Mesenchymal stem cell (in vitro differentiated cells and primary cell): Measurements from ENCODE around the gene PXMP2.

Source experiments
- DNase-seq: peaks from one replicate; pipeline ENCODE4 v3.0.0-alpha.2; 2013
- H2AFZ ChIP-seq: one replicate; pipeline ENCODE4 v1.6.1; 2013; ENCODE audit warnings: low read depth, mild to moderate bottlenecking, control low read depth, inconsistent platforms, low read length, moderate library complexity
- H2AK5ac ChIP-seq: 2 replicates; pipeline ENCODE4 v1.6.1; 2013; ENCODE audit warnings: low read length, moderate library complexity, mild to moderate bottlenecking, inconsistent platforms; ENCODE audit not compliant: severe bottlenecking
- H2BK120ac ChIP-seq: one replicate; pipeline ENCODE4 v1.6.1; 2013; ENCODE audit warnings: low read depth, mild to moderate bottlenecking, inconsistent platforms, low read length, moderate library complexity
- H2BK12ac ChIP-seq, 2 experiments: one replicate each; pipeline ENCODE4 v1.6.1; 2013; ENCODE audit warnings: inconsistent platforms in 2 of 2, low read length in 2 of 2, mild to moderate bottlenecking in 2 of 2, moderate library complexity in 2 of 2, control low read depth in 1 of 2
- H2BK15ac ChIP-seq: one replicate; pipeline ENCODE4 v1.6.1; 2013; ENCODE audit warnings: mild to moderate bottlenecking, low read depth, inconsistent platforms; ENCODE audit not compliant: poor library complexity, severe bottlenecking
- H2BK5ac ChIP-seq: 2 replicates; pipeline ENCODE4 v1.6.1; 2013; ENCODE audit warnings: low read depth, mild to moderate bottlenecking, low read length, control low read depth, inconsistent platforms; ENCODE audit not compliant: poor library complexity, severe bottlenecking
- H3K14ac ChIP-seq, 2 experiments: one replicate each; pipeline ENCODE4 v1.6.1; 2013; ENCODE audit warnings: inconsistent platforms in 2 of 2, low read length in 2 of 2, control low read depth in 1 of 2, mild to moderate bottlenecking in 1 of 2, moderate library complexity in 1 of 2
- H3K18ac ChIP-seq, 2 experiments: one replicate each; pipeline ENCODE4 v1.6.1; 2013; ENCODE audit warnings: inconsistent platforms in 2 of 2, low read length in 2 of 2, control low read depth in 1 of 2, low read depth in 1 of 2, mild to moderate bottlenecking in 1 of 2
- H3K23ac ChIP-seq, 2 experiments: one replicate each; pipeline ENCODE4 v1.6.1; 2013; ENCODE audit warnings: inconsistent platforms in 2 of 2, low read length in 2 of 2, mild to moderate bottlenecking in 2 of 2, moderate library complexity in 2 of 2, control low read depth in 1 of 2
- H3K27ac ChIP-seq: 2 replicates; pipeline ENCODE4 v1.5.1; 2013; ENCODE audit warnings: mild to moderate bottlenecking, moderate library complexity, low read length, control low read depth, inconsistent platforms; ENCODE audit not compliant: poor library complexity, severe bottlenecking
- H3K27me3 ChIP-seq, 2 experiments: 2 replicates each; pipeline versions ENCODE4 v1.6.1 to v1.7.0; 2013; ENCODE audit warnings: low read length in 2 of 2, mild to moderate bottlenecking in 2 of 2, moderate library complexity in 2 of 2, control low read depth in 1 of 2, inconsistent platforms in 1 of 2; ENCODE audit not compliant: control insufficient read depth in 1 of 2, insufficient read depth in 1 of 2
- H3K36me3 ChIP-seq, 2 experiments: 2 replicates each; pipeline versions ENCODE4 v1.6.1 to v1.7.0; 2013; ENCODE audit warnings: low read length in 2 of 2, control low read depth in 1 of 2, inconsistent platforms in 1 of 2, low read depth in 1 of 2, mild to moderate bottlenecking in 1 of 2; ENCODE audit not compliant: insufficient read depth in 2 of 2, control insufficient read depth in 1 of 2
- H3K4ac ChIP-seq, 2 experiments: one replicate each; pipeline ENCODE4 v1.6.1; 2013; ENCODE audit warnings: inconsistent platforms in 2 of 2, low read length in 2 of 2, mild to moderate bottlenecking in 2 of 2, moderate library complexity in 2 of 2, control low read depth in 1 of 2, low read depth in 1 of 2
- H3K4me1 ChIP-seq: 2 replicates; pipeline ENCODE4 v1.6.1; 2013; ENCODE audit warnings: low read depth, low read length, control low read depth; ENCODE audit not compliant: control insufficient read depth, insufficient read depth
- H3K4me2 ChIP-seq: 2 replicates; pipeline ENCODE4 v1.6.1; 2013; ENCODE audit warnings: low read length, mild to moderate bottlenecking, inconsistent platforms; ENCODE audit not compliant: poor library complexity, severe bottlenecking
- H3K4me3 ChIP-seq, 2 experiments: 2 replicates each; pipeline versions ENCODE4 v1.5.1 to v1.7.0; 2013; ENCODE audit warnings: low read length in 2 of 2, mild to moderate bottlenecking in 2 of 2, control low read depth in 1 of 2, low read depth in 1 of 2; ENCODE audit not compliant: insufficient read depth in 1 of 2
- H3K79me1 ChIP-seq: replicated peaks from 2 replicates; pipeline ENCODE4 v1.6.1; 2013; ENCODE audit warnings: mild to moderate bottlenecking, control low read depth, low read length, inconsistent platforms; ENCODE audit not compliant: poor library complexity, severe bottlenecking
- H3K9ac ChIP-seq: 2 replicates; pipeline ENCODE4 v1.7.0; 2013; ENCODE audit warnings: mild to moderate bottlenecking, low read length, moderate library complexity
- H3K9me3 ChIP-seq: 2 replicates; pipeline ENCODE4 v1.7.0; 2013; ENCODE audit warnings: mild to moderate bottlenecking, low read length; ENCODE audit not compliant: control insufficient read depth
- H4K8ac ChIP-seq: one replicate; pipeline ENCODE4 v1.6.1; 2013; ENCODE audit warnings: inconsistent platforms, mild to moderate bottlenecking, low read length, moderate library complexity
- H4K91ac ChIP-seq: one replicate; pipeline ENCODE4 v1.6.1; 2013; ENCODE audit warnings: mild to moderate bottlenecking, low read length, inconsistent platforms
- WGBS: methylation state at CpG from one replicate; pipeline ENCODE4 v1.1.7; 2013; ENCODE audit warnings: mixed read lengths; 5-methylcytosine and 5-hydroxymethylcytosine counted together

PXMP2 gene

GRCh38 chr12:132675757-132676432 lies 11.5 kb upstream of the PXMP2 start:
- Histone ChIP-seq H3K14ac (no peak overlapping the region), H3K27ac (no peak overlapping the region), H3K4me2 (no peak overlapping the region), H2BK15ac (no peak overlapping the region), H3K27me3 (no peaks in the 10 kb centered on the region), H3K9ac (no peak overlapping the region), H3K36me3 (peaks cover 47 to 58% of the 10 kb centered on the region in 2 experiments), H2AFZ (no peak overlapping the region), H3K79me1 (peaks cover 29% of the 10 kb centered on the region), H3K4ac (no peak overlapping the region), H2BK5ac (no peak overlapping the region), H4K91ac (no peak overlapping the region), H2BK12ac (no peak overlapping the region), H2AK5ac (no peak overlapping the region), H3K4me1 (peaks cover 1% of the 10 kb centered on the region), H3K23ac (no peak overlapping the region), H3K9me3 (no peaks in the 10 kb centered on the region), H4K8ac (no peak overlapping the region), H2BK120ac (no peak overlapping the region), H3K18ac (no peak overlapping the region), H3K4me3 (no peak overlapping the region)
- 96% methylated on average over 14 of the region's 14 CpGs for WGBS
- DNase-seq, result no peak

GRCh38 chr12:132677492-132677891 lies 9.9 kb upstream of the PXMP2 start:
- Histone ChIP-seq H3K4me3 (no peak overlapping the region), H3K9me3 (no peaks in the 10 kb centered on the region), H3K23ac (no peak overlapping the region), H4K8ac (no peak overlapping the region), H2BK120ac (no peak overlapping the region), H4K91ac (no peak overlapping the region), H3K79me1 (peaks cover 32% of the 10 kb centered on the region), H2BK5ac (no peak overlapping the region), H3K9ac (no peak overlapping the region), H3K4ac (no peak overlapping the region), H2AFZ (no peak overlapping the region), H3K36me3 (peaks cover 40 to 50% of the 10 kb centered on the region in 2 experiments), H3K18ac (no peak overlapping the region), H3K4me2 (no peak overlapping the region), H3K4me1 (peaks cover 1% of the 10 kb centered on the region), H3K27ac (no peak overlapping the region), H3K27me3 (no peaks in the 10 kb centered on the region), H2BK15ac (no peak overlapping the region), H2AK5ac (no peak overlapping the region), H2BK12ac (no peak overlapping the region), H3K14ac (no peak overlapping the region)
- 97% methylated on average over 8 of the region's 9 CpGs for WGBS
- DNase-seq, result no peak

GRCh38 chr12:132685400-132685799 lies 2.0 kb upstream of the PXMP2 start:
- peaks cover 8% of the 10 kb centered on the region for H3K4me1 ChIP-seq
- no peak overlapping the region for H3K23ac ChIP-seq
- WGBS, result 75% methylated on average over 5 of the region's 5 CpGs
- no peak overlapping the region for H2AK5ac ChIP-seq
- H2AFZ ChIP-seq, result no peak overlapping the region
- no peak overlapping the region for H3K4me3 ChIP-seq
- no peaks in the 10 kb centered on the region for H3K27me3 ChIP-seq
- H3K27ac ChIP-seq, result no peak overlapping the region
- no peak overlapping the region for H4K91ac ChIP-seq
- no peak overlapping the region for H3K14ac ChIP-seq
- peaks cover 21% of the 10 kb centered on the region for H3K79me1 ChIP-seq
- H4K8ac ChIP-seq, result no peak overlapping the region
- H3K9ac ChIP-seq, result no peak overlapping the region
- no peak overlapping the region for H3K18ac ChIP-seq
- H3K9me3 ChIP-seq, result no peaks in the 10 kb centered on the region
- no peak overlapping the region for H2BK12ac ChIP-seq
- no peak overlapping the region for H3K4ac ChIP-seq
- H2BK5ac ChIP-seq, result no peak overlapping the region
- H2BK120ac ChIP-seq, result no peak overlapping the region
- DNase-seq, result no peak
- H3K36me3 ChIP-seq, result no peaks in the 10 kb centered on the region
- H3K4me2 ChIP-seq, result no peak overlapping the region
- H2BK15ac ChIP-seq, result no peak overlapping the region

GRCh38 chr12:132686825-132687210 lies 569 bp upstream of the PXMP2 start:
- Histone ChIP-seq H3K79me1 (peaks cover 13% of the 10 kb centered on the region), H3K27me3 (no peaks in the 10 kb centered on the region), H2BK120ac (peak overlapping the region; percentile 49), H2BK5ac (no peak overlapping the region), H2AFZ (peak overlapping the region; percentile 95), H3K4me3 (peak overlapping the region; percentile 74 to 86), H3K9ac (peak overlapping the region; percentile 70), H3K4me2 (peak overlapping the region; percentile 79), H3K23ac (no peak overlapping the region), H4K91ac (peak overlapping the region; percentile 61), H3K14ac (no peak overlapping the region), H2BK15ac (no peak overlapping the region), H3K9me3 (no peaks in the 10 kb centered on the region), H3K4ac (peak overlapping the region in 1 of 2 experiments; percentile 50), H3K36me3 (peaks cover 0 to 4% of the 10 kb centered on the region in 2 experiments), H3K27ac (no peak overlapping the region), H2BK12ac (no peak overlapping the region), H2AK5ac (no peak overlapping the region), H4K8ac (no peak overlapping the region), H3K4me1 (peaks cover 8% of the 10 kb centered on the region), H3K18ac (peak overlapping the region; percentile 38 to 43)
- 1% methylated on average over 48 of the region's 55 CpGs for WGBS
- DNase-seq, result no peak
